Adrenal gland (tissue), 5 donors: ENCODE results near the gene HK2.

Source experiments
- POLR2A ChIP-seq, 2 donors: fragments of 450-650 bp; IDR thresholded peaks; one replicate each; pipeline ENCODE4 v1.6.1; 2017; ENCODE audit warnings: antibody characterized with exemption in 2 of 2, mild to moderate bottlenecking in 2 of 2, moderate library complexity in 1 of 2
- TF ChIP-seq, protein P1 (sequence below), 6 experiments: fragments of 450-650 bp in 4 of 6; fragments of 200-600 bp in 2 of 6; sonication (generic) in 1 of 6; IDR thresholded peaks; 1 replicate in 5 of 6; 2 replicates in 1 of 6; pipeline versions ENCODE4 v1.5.1 to v1.8.0; 2016 to 2021; ENCODE audit warnings: antibody characterized with exemption in 6 of 6, mild to moderate bottlenecking in 2 of 6, moderate library complexity in 1 of 6
- donor health status: DM: no; HTN: no; CAD: no.

DNA sequence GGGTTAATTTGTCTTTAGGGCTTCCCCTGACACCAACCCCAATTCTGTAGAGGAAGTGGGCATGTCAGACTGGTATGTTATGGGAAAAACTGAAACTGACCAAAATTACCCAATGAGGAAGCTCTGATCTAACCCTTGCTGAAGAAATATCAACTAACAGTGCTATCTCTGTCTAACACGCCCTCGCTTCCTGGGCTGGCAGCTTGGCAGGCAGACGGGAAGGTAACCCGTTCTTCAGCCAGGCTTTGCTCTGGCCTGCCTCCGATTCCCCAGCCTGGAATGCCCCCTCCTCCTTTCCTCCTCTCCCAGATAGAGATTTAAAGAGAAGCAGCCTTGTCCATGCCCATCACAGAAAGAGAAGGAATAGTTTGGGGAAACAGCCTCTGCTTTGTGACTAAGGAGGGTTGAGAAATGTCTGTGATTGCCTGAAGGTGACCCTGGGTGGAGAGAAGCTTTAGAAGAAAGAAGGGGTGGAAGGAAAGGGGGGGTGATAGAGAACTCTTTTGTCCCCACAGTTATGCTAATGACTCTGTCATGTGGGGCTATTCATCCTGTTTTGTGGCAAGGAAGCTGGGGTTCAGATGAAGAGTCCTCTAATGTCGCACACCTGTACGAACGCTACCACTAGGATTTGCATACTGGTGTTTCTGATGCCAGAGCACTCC lies 15.4 kb downstream of the HK2 start:
- TF ChIP-seq, protein P1, sequence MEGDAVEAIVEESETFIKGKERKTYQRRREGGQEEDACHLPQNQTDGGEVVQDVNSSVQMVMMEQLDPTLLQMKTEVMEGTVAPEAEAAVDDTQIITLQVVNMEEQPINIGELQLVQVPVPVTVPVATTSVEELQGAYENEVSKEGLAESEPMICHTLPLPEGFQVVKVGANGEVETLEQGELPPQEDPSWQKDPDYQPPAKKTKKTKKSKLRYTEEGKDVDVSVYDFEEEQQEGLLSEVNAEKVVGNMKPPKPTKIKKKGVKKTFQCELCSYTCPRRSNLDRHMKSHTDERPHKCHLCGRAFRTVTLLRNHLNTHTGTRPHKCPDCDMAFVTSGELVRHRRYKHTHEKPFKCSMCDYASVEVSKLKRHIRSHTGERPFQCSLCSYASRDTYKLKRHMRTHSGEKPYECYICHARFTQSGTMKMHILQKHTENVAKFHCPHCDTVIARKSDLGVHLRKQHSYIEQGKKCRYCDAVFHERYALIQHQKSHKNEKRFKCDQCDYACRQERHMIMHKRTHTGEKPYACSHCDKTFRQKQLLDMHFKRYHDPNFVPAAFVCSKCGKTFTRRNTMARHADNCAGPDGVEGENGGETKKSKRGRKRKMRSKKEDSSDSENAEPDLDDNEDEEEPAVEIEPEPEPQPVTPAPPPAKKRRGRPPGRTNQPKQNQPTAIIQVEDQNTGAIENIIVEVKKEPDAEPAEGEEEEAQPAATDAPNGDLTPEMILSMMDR (IDR thresholded peaks at IDR 0.05): no peak
- no peak for TF ChIP-seq POLR2A (IDR thresholded peaks at IDR 0.05)
